Esophagus muscularis mucosa (tissue), 4 donors: ENCODE results near the gene IPO11. TPM values are rescaled to one million over a fixed set of nuclear protein-coding genes. Genes with fewer than 3 reads are reported as not detected.

ENCODE experiments used
- DNase-seq: peaks from one replicate; pipeline ENCODE4 v3.0.0-alpha.2; 2017; ENCODE audit errors: extremely low spot score
- H3K27ac ChIP-seq, 4 donors: fragments of 200-600 bp; sonication (generic); replicated peaks in 1 of 4; 1 replicate in 3 of 4; 2 replicates in 1 of 4; pipeline ENCODE4 v1.5.1; 2016 to 2019; ENCODE audit warnings: mild to moderate bottlenecking in 1 of 4
- H3K27me3 ChIP-seq, 4 donors: fragments of 200-600 bp; sonication (generic); one replicate each; pipeline versions ENCODE4 v1.5.1 to v1.6.0; 2016 to 2019
- H3K36me3 ChIP-seq, 4 donors: fragments of 200-600 bp; sonication (generic); one replicate each; pipeline ENCODE4 v1.5.1; 2016 to 2019
- H3K4me1 ChIP-seq, 4 donors: fragments of 200-600 bp; sonication (generic); one replicate each; pipeline ENCODE4 v1.5.1; 2016 to 2019
- H3K4me3 ChIP-seq, 4 donors: fragments of 200-600 bp; sonication (generic); 1 replicate in 2 of 4; 2 replicates in 2 of 4; pipeline ENCODE4 v1.5.1; 2016 to 2019; ENCODE audit warnings: mild to moderate bottlenecking in 4 of 4, moderate library complexity in 1 of 4
- H3K9me3 ChIP-seq, 4 donors: fragments of 200-600 bp; sonication (generic); 1 replicate in 3 of 4; 2 replicates in 1 of 4; pipeline ENCODE4 v1.5.1; 2016 to 2019
- CTCF ChIP-seq, 3 experiments: fragments of 200-600 bp in 2 of 3; fragments of 450-650 bp in 1 of 3; sonication (generic) in 2 of 3; IDR thresholded peaks; one replicate each; pipeline ENCODE4 v1.5.1; 2017 to 2019; ENCODE audit warnings: antibody characterized with exemption in 3 of 3, mild to moderate bottlenecking in 2 of 3, moderate library complexity in 1 of 3
- EP300 ChIP-seq: sonication (generic); formaldehyde crosslinking; IDR thresholded peaks from one replicate; pipeline ENCODE4 v1.6.1; 2017; ENCODE audit warnings: antibody characterized with exemption
- POLR2A ChIP-seq: fragments of 450-650 bp; IDR thresholded peaks from one replicate; pipeline ENCODE4 v1.6.1; 2017; ENCODE audit warnings: antibody characterized with exemption, moderate library complexity, mild to moderate bottlenecking, low read depth
- POLR2AphosphoS5 ChIP-seq, 2 donors: sonication (generic); formaldehyde crosslinking; IDR thresholded peaks; one replicate each; pipeline ENCODE4 v1.6.1; 2017; ENCODE audit warnings: antibody characterized with exemption in 2 of 2
- WGBS: methylation state at CpG from one replicate; pipeline ENCODE4 v1.1.5; 2018; 5-methylcytosine and 5-hydroxymethylcytosine counted together
- intact Hi-C: fragments of 100-400 bp; cut with DNase I; formaldehyde crosslinking; loops from one replicate; pipeline ENCODE4 v1.15.1; 2023
- total RNA-seq, 4 donors: library from RNA; depleted of rRNA; stranded (reverse); fragments of >200 nt; gene quantifications; one replicate each; pipeline versions ENCODE4 v1.1.0 to v1.2.1, GENCODE V29; 2016

Gene IPO11
- total RNA-seq, 4 donors from 2014 or later: 14.8 to 19.6 (median 18.3) TPM

DNA sequence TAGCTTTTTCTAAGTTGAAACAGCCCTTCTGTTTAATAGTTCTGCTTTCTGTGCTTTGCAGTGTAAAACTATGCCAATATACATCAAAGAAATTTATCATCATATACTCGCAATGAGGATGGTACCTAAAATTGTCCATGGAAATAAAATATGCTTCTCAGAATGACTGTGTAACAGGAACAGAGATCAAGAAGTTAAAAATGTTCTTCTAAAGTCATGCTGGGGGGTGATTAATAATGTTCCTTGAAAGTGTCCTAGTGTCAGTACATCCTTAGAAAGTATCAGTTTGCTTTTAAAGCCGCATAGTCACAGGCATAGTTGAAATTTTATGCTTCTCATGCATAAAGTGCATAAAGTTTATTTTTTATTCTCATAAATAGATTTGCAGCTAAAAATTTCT, 162.0 kb downstream of the IPO11 start:
- WGBS: 89% methylated on average over 2 of the region's 2 CpGs
- H3K27ac ChIP-seq: no peak overlapping the region
- H3K9me3 ChIP-seq: no peaks in the 10 kb centered on the region
- no peak for TF ChIP-seq EP300
- TF ChIP-seq POLR2A: no peak
- TF ChIP-seq CTCF (IDR thresholded peaks at IDR 0.05): no peak
- H3K36me3 ChIP-seq: no peaks in the 10 kb centered on the region
- no peak overlapping the region for H3K4me3 ChIP-seq
- intact Hi-C loops: no loop called here
- DNase-seq: no peak
- no peaks in the 10 kb centered on the region for H3K4me1 ChIP-seq
- H3K27me3 ChIP-seq: no peaks in the 10 kb centered on the region

DNA sequence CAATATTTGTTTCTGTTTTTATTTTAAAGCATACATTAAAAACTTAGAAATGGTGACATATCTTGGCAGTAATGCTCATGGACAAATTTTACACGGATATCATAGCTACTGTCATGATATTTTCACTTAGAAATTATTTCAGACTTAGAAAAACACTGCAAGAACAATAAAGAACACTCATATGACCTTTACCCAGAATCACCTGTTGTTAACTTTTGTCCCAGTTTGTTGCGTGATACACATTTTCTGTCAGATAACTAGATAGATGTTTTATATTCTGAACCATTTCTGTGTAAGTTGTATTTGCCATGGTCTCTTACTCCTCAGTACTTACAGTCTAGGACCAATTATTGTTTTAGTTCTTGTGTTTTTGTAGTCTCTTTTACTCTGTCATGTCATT, 162.5 kb downstream of the IPO11 start:
- Histone ChIP-seq H3K27ac (no peak overlapping the region), H3K9me3 (no peaks in the 10 kb centered on the region), H3K27me3 (no peaks in the 10 kb centered on the region), H3K36me3 (no peaks in the 10 kb centered on the region), H3K4me1 (no peaks in the 10 kb centered on the region), H3K4me3 (no peak overlapping the region)
- no peak for DNase-seq
- intact Hi-C loops: no loop called here
- 75% methylated on average over 2 of the region's 2 CpGs for WGBS
- TF ChIP-seq EP300: no peak

DNA sequence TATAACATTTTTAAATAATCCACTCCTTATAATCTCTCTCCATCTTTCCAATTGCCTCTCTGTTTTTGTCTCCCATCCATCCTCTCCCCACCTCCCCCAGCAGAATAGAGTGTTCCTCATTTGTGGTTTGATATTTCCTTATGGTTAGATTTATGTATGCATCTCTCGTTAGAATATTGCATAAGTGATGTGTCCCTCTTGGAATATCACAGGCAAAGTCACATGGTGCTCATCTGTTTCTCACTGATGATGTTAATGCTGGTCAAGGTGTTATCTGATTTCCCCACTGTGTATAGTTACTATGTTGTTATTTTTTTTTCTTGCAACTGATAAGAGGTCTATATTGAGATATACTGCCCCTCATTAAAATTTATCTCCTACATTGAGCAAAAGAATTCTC, 162.9 kb downstream of the IPO11 start:
- H3K36me3 ChIP-seq: peaks cover 0 to 4% (median 0%) of the 10 kb centered on the region in 4 donors
- 75% methylated on average over 1 of the region's 1 CpG for WGBS
- H3K9me3 ChIP-seq: no peaks in the 10 kb centered on the region
- H3K27me3 ChIP-seq: no peaks in the 10 kb centered on the region
- no peak for DNase-seq
- intact Hi-C loops: no loop called here
- TF ChIP-seq POLR2AphosphoS5 (IDR thresholded peaks at IDR 0.05) (no peak), CTCF (IDR thresholded peaks at IDR 0.05) (no peak), EP300 (no peak), POLR2A (no peak)
- no peak overlapping the region for H3K27ac ChIP-seq
- no peak overlapping the region for H3K4me3 ChIP-seq
- H3K4me1 ChIP-seq: no peaks in the 10 kb centered on the region

- intact Hi-C loops: no loop called here
- peaks cover 0 to 7% (median 0%) of the 10 kb centered on the region in 4 donors for H3K36me3 ChIP-seq
- no peaks in the 10 kb centered on the region for H3K9me3 ChIP-seq
- no peak for TF ChIP-seq POLR2A
- no peak for TF ChIP-seq EP300
- TF ChIP-seq CTCF (IDR thresholded peaks at IDR 0.05): no peak
- no peak for TF ChIP-seq POLR2AphosphoS5 (IDR thresholded peaks at IDR 0.05)
- no peaks in the 10 kb centered on the region for H3K27me3 ChIP-seq
- H3K4me3 ChIP-seq: no peak overlapping the region
- no peak for DNase-seq
- H3K4me1 ChIP-seq: no peaks in the 10 kb centered on the region
- H3K27ac ChIP-seq: no peak overlapping the region
- 88% methylated on average over 4 of the region's 4 CpGs for WGBS
These were observed 164.1 kb downstream of the IPO11 start for GRCh38 chr5:62576570-62577170.

GRCh38 chr5:62577488-62577887, 164.9 kb downstream of the IPO11 start:
- WGBS: 92% methylated on average over 1 of the region's 1 CpG
- H3K9me3 ChIP-seq: no peaks in the 10 kb centered on the region
- no peak for TF ChIP-seq POLR2AphosphoS5 (IDR thresholded peaks at IDR 0.05)
- TF ChIP-seq CTCF (IDR thresholded peaks at IDR 0.05): no peak
- no peak for TF ChIP-seq POLR2A
- no peak for TF ChIP-seq EP300
- H3K4me3 ChIP-seq: no peak overlapping the region
- H3K27me3 ChIP-seq: no peaks in the 10 kb centered on the region
- intact Hi-C loops: no loop called here
- H3K4me1 ChIP-seq: no peaks in the 10 kb centered on the region
- no peak overlapping the region for H3K27ac ChIP-seq
- peaks cover 0 to 7% (median 0%) of the 10 kb centered on the region in 4 donors for H3K36me3 ChIP-seq
- DNase-seq: no peak
